Stimulated activated CD8-positive, alpha-beta memory T cell treated with anti-CD3 and anti-CD28 coated beads, Interleukin-2, amount 100 ng/mL, for 48 hours (primary cell): ENCODE results near the gene PLCH1.

Experiments used
- DNase-seq, 2 donors: peaks; one replicate each; pipeline ENCODE4 v3.0.0-alpha.2; 2020; ENCODE audit warnings: low read depth in 2 of 2

The PLCH1 gene

GRCh38 chr3:155608228-155608920, 136.5 kb downstream of the PLCH1 start:
- no peak for DNase-seq

GRCh38 chr3:155607761-155608160, 137.1 kb downstream of the PLCH1 start:
- DNase-seq, result no peak

- DNase-seq, result no peak
Measured at GRCh38 chr3:155605571-155605970, 139.3 kb downstream of the PLCH1 start.

DNA sequence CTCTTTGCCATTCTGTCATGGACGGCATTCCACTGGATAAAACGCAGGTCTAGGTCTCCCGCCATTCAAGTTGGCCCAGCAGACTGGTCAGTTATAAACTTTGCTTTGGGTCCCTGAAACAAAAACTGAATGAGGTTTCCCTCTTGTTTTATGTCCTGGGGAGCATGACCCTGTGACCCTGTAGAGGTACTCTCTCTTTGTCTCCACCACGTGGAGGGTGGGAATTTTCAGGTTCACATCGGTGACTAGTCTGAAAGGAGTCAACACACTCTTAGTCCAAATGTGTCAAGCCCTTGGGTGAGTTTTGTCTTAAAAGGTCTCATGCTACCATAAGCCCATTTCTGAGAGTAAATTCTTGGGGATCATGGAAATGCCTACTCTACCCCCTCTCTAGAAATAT, 139.9 kb downstream of the PLCH1 start:
- DNase-seq, result no peak

DNA sequence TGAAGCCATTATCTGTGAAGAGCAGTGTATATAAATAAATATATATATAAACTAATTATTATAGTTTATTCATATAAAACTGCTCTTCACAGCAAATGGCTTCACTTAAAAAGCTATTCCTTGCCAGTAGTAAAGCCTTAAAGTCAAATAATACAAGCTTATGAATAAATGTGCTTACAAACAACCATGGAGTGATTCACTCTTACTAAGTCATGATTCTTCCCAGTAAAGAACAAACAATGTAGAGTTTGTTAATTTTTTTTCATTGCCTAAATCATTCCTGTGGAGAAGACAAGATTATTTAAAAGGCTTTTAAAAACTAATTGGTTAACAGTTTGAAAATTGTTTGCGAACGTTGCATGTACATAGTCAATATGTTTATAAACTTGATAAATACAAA, 140.7 kb downstream of the PLCH1 start:
- DNase-seq, result no peak

DNA sequence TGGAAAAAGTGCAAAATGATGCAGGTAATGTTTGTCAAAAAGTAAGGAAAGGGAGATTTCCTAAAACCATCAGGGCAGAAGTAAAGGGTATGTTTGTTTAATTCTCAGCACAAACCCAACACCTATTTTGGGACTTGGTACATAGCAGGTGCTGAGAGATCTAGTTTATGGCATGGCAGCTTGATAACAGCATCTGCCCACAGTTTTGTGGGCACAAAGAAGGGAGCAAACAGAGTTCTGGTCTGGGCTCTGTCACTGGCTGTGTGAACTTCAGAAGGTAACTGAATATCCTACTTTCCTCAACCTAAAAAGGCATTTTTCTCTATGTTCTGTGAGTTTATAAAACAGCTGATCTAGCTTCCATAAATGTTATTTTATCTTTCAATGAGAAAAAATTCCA, 141.6 kb downstream of the PLCH1 start:
- no peak for DNase-seq

DNA sequence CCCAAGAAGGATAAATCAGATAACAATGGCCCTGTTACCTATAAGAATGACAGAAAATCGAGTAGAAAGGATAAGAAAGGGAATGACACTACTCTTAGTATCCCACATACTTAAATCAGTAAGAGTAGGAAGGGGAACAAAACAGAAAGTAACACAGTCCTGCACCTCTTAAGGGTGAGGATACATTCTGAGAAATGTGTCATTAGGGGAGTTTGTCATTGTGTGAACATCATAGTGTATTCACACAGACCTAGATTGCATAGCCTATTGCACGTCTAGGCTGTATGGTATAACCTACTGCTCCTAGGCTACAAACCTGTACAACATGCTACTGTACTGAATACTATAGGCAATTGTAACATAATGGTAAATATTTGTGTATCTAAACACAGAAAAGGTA, 142.6 kb downstream of the PLCH1 start:
- no peak for DNase-seq

GRCh38 chr3:155598671-155599070, 146.2 kb downstream of the PLCH1 start:
- DNase-seq, result no peak

- DNase-seq, result no peak
Measured at GRCh38 chr3:155596615-155597014, 148.3 kb downstream of the PLCH1 start.

DNA sequence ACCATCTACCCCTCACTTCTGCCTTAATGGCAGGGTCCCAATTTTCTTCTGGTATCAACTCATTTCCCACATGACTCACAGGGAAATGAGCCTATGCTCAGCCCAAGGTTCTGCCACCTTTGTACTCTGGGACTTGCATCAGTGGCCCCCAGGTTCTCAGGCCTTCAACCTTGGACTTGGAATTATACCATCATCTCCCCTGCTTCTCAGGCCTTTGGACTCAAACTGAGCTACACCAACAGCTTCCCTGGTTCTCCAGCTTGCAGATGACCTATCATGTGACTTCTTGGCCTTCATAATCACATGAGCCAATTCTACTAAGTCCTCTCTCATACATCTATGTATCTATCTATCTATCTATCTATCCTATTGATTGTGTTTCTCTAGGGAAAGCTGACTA, 149.5 kb downstream of the PLCH1 start:
- DNase-seq, result no peak

GRCh38 chr3:155594526-155595187, 150.2 kb downstream of the PLCH1 start:
- no peak for DNase-seq

- DNase-seq, result no peak
Measured at GRCh38 chr3:155587581-155587980, 157.3 kb downstream of the PLCH1 start.

DNA sequence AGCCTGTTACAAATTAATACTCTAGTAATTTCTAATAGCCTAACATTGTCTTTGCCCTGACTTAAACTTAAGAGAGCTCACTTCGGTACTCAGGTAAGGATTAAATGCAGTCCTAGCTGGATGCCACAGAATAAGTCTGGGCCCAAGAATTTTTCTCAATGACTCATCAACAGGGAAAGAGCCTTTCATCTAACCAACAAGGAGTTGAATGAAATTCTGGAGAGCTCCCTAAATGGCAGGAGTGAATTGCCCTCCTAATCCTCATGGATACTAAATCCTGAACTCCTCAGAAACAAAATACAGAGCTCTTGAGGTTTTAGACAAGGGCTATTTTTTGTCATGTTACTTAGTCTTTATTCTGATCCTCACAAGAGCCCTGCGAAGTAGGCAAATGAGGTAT, 159.5 kb downstream of the PLCH1 start:
- no peak for DNase-seq

- no peak for DNase-seq
Measured at GRCh38 chr3:155581579-155581978, 163.3 kb downstream of the PLCH1 start.

DNA sequence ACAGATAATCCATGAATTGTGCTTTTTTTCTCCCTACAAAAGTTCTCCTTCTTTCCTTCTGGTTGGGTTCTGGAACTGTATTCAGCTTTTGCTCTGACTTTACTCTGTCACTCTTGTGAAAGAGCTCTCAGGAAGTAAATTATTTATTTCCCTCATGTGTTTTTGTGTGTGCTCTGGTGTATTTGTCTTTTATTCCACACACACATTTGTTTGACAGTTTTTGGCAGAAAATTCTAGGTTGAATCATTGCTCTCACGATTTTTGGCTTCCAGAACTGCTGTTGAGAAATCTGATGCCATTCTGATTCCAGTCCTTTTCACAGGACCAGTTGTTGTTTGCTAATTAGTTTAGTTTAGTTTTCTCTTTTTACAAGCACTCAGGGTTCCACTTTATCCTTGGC, 172.8 kb downstream of the PLCH1 start:
- no peak for DNase-seq

DNA sequence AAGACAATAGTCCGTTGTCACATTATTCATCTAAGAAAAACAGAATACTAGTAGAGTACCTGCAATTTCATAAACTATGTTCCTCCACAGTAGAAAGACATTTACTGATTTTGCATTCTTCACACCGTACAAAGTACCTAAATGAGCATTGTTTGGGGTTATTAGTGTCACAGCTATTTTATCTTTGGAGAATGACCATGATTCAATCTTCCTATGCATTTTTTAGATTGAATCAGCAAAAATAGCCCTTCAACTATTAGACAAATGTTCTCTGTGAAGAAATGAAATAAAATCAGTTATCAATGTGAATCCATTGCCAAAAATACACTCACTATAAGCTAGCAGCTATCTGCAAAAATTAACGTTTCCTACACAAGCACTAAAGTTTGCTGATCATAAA, 176.6 kb downstream of the PLCH1 start:
- DNase-seq, result no peak

DNA sequence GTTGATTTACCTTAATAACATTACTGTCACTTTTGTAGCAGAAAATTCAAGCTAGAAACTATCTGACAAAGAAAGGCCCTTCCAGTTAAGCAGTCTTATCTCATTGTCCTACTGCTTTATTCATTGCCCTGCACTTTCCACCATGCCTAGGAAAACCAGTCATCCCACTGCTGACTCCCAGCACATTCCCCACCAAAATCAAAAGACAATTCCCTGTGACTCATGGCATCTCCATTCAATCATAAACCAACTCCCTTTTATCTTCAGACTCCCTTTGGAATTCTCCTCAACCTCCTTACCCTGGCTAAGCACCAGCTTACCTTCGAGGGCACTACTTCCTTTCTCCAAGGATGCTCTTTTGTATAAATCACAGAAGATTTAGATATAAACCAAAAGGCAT, 184.3 kb downstream of the PLCH1 start:
- DNase-seq, result no peak

DNA sequence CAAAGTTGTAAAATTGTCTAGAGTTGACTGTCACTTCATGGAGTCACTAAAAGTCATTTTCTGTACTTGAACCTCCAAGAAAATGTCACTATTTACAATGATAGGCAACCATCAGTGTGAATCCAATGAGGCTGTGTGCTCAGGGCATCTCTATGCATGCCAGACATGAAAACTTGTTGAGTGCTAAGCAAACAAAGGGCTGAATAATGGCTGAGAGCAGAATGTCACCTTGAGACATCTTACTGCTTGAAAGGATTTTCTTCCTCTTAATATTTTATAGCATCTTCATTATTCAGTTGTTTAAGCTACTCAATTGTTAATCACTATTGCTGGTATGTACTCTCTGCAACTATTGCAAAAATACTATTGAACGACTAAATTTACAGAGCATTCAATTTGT, 184.7 kb downstream of the PLCH1 start:
- no peak for DNase-seq

GRCh38 chr3:155556531-155556930, 188.3 kb downstream of the PLCH1 start:
- no peak for DNase-seq

DNA sequence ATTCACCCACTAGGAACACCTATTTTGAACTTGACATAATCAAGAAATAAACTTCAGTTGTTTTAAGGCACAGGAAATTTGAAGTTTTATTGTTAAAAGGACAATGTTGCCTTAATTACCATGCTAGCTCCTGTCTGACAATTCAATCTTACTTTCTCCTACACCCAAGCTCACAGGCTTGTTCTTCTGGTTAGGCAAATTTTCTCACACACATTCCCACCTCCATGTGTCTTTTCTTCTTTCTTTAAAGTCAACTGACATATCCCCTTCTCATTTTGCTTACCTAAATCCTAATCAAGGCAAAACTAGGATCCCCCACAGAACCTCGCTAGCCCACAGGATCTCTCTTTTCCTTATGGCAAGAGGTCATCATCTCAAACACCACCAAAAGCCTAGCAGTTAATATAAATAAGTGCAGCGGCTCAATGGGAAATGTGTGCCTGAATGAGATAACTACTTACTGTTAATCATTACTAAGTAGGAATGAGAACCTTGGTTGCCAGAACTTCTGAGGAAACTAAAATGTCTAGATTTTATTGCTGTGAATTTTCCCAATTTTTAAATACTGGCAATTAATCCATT, 189.3 kb downstream of the PLCH1 start:
- no peak for DNase-seq

GRCh38 chr3:155554777-155555451, 190.0 kb downstream of the PLCH1 start:
- no peak for DNase-seq

- DNase-seq, result no peak
Measured at GRCh38 chr3:155553780-155554179, 191.1 kb downstream of the PLCH1 start.

GRCh38 chr3:155553326-155553725, 191.5 kb downstream of the PLCH1 start:
- DNase-seq, result no peak
